Ishikawa (cell line): ENCODE measurements around the gene AGAP1.

Experiments used
- CEBPB ChIP-seq: IDR thresholded peaks from 2 replicates; pipeline ENCODE4 v1.6.1; 2012
- EP300 ChIP-seq: IDR thresholded peaks from 2 replicates; pipeline ENCODE4 v1.6.1; 2012; ENCODE audit warnings: borderline replicate concordance
- TF ChIP-seq, protein P1 (sequence below): IDR thresholded peaks from 2 replicates; pipeline ENCODE4 v1.6.1; 2012

DNA sequence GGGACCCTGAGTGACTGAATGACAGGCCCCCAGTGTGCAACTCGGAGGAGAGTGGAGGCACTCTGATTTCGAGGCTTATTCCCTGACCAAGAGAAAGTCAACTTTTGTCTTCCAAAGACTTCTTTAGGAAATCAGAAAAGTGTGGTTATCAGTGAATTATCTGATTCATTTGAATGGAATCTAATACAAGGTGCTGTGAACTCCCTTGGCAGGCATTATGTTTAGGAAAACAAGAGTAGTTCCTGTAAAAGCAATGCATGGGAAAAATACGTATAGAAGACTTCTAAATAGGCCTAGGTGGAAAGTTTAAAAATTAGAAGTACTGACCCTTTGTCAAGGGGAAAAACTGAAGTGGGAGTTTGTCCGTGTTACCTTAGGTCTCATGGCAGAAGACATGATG lies 404.9 kb downstream of the AGAP1 start:
- TF ChIP-seq EP300 (no peak), CEBPB (no peak)
- TF ChIP-seq, protein P1, sequence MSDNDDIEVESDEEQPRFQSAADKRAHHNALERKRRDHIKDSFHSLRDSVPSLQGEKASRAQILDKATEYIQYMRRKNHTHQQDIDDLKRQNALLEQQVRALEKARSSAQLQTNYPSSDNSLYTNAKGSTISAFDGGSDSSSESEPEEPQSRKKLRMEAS, result no peak
